HL-60 (cell line): ENCODE measurements around the gene NF1.

Experiments used
- DNase-seq, 2 experiments: peaks; one replicate each; pipeline ENCODE4 v3.0.0-alpha.2; 2010 to 2020; ENCODE audit warnings: low read depth in 1 of 2, low spot score in 1 of 2
- H3K27ac ChIP-seq: fragments of 250-450 bp; sonication (Bioruptor Pico); replicated peaks from 2 replicates; pipeline ENCODE4 v1.5.1; 2020; ENCODE audit warnings: mild to moderate bottlenecking, moderate library complexity
- H3K27me3 ChIP-seq: fragments of 250-450 bp; sonication (Bioruptor Pico); 2 replicates; pipeline ENCODE4 v1.5.1; 2021; ENCODE audit warnings: mild to moderate bottlenecking, moderate library complexity; ENCODE audit not compliant: insufficient read depth, poor library complexity, severe bottlenecking
- H3K4me3 ChIP-seq: replicated peaks from 2 replicates; pipeline ENCODE4 v1.5.1; 2011; ENCODE audit warnings: mild to moderate bottlenecking, control low read depth, low read length; ENCODE audit not compliant: insufficient read depth
- CTCF ChIP-seq: IDR thresholded peaks from one replicate; pipeline ENCODE4 v1.5.1; 2011; ENCODE audit warnings: low read length, control low read depth, inconsistent platforms; ENCODE audit not compliant: insufficient read depth
- GABPA ChIP-seq: IDR thresholded peaks from 2 replicates; pipeline ENCODE4 v1.6.1; 2012; ENCODE audit warnings: low read depth
- POLR2AphosphoS5 ChIP-seq: IDR thresholded peaks from 2 replicates; pipeline ENCODE4 v1.6.1; 2012; ENCODE audit warnings: low read depth
- REST ChIP-seq: IDR thresholded peaks from 2 replicates; pipeline ENCODE4 v1.6.1; 2012; ENCODE audit warnings: low read depth; ENCODE audit not compliant: insufficient replicate concordance
- SPI1 ChIP-seq: IDR thresholded peaks from 2 replicates; pipeline ENCODE4 v1.6.1; 2012; ENCODE audit warnings: low read depth, mild to moderate bottlenecking, borderline replicate concordance

Gene NF1

GRCh38 chr17:31390426-31390747, 295.6 kb downstream of the NF1 start:
- no peak for DNase-seq
- peaks cover 33% of the 10 kb centered on the region for H3K27me3 ChIP-seq
- H3K27ac ChIP-seq, result no peak overlapping the region
- no peak overlapping the region for H3K4me3 ChIP-seq
- TF ChIP-seq SPI1 (no peak), REST (no peak), CTCF (no peak), GABPA (no peak), POLR2AphosphoS5 (no peak)

- no peak overlapping the region for H3K4me3 ChIP-seq
- H3K27ac ChIP-seq, result no peak overlapping the region
- H3K27me3 ChIP-seq, result peaks cover 33% of the 10 kb centered on the region
- TF ChIP-seq GABPA, result no peak
- TF ChIP-seq SPI1, result no peak
- TF ChIP-seq POLR2AphosphoS5, result no peak
- TF ChIP-seq REST, result no peak
- TF ChIP-seq CTCF, result no peak
- DNase-seq, result no peak
Measured at GRCh38 chr17:31390748-31391495, 296.1 kb downstream of the NF1 start.

GRCh38 chr17:31391496-31391949, 296.7 kb downstream of the NF1 start, which contains the start of gene RAB11FIP4:
Gene RAB11FIP4 (plus strand): TSS chr17:31391675. CDS start chr17:31391853, 178 bp downstream.
- H3K27me3 ChIP-seq, result peaks cover 33% of the 10 kb centered on the region
- TF ChIP-seq SPI1 (no peak), POLR2AphosphoS5 (no peak), GABPA (no peak), REST (no peak), CTCF (no peak)
- H3K27ac ChIP-seq, result no peak within 1 kb of the TSS
- H3K4me3 ChIP-seq, result no peak within 1 kb of the TSS
- DNase-seq, result no peak
